Measurements from ENCODE around the gene TREML4. TPM values are rescaled to one million over a fixed set of nuclear protein-coding genes. Genes with fewer than 3 reads are reported as not detected.
A peak's percentile ranks its signal among the peaks of the same experiment; 100 is the strongest.

Gene TREML4
- total and polyA plus RNA-seq, 3 donors from 2014 or later = not detected

GRCh38 chr6:41197234-41197633 is 30.9 kb upstream of the TREML4 start:
- no peak overlapping the region for H3K27ac ChIP-seq
- intact Hi-C loops (cut with DNase I; ENCODE audit: low total_unique reads) = no loop called here

GRCh38 chr6:41199552-41200246 is 28.4 kb upstream of the TREML4 start:
- DNase-seq = no peak
- H3K27ac ChIP-seq = no peak overlapping the region
- no peaks in the 10 kb centered on the region for H3K9me3 ChIP-seq
- H3K4me3 ChIP-seq = no peak overlapping the region
- no peaks in the 10 kb centered on the region for H3K36me3 ChIP-seq (ENCODE audit: low read depth, missing control alignments)
- no peaks in the 10 kb centered on the region for H3K4me1 ChIP-seq
- WGBS, 2 donors = 83 to 100% methylated on average over 1 of the region's 1 CpG
- H3K27me3 ChIP-seq = no peaks in the 10 kb centered on the region
- intact Hi-C loops (cut with DNase I; ENCODE audit: low total_unique reads) = no loop called here
- TF ChIP-seq POLR2A (IDR thresholded peaks at IDR 0.05) (no peak), CTCF (IDR thresholded peaks at IDR 0.05) (no peak)

More at GRCh38 chr6:41197234-41197633, 30.9 kb upstream of the TREML4 start:
- no peaks in the 10 kb centered on the region for H3K36me3 ChIP-seq (ENCODE audit: low read depth, missing control alignments)
- no peaks in the 10 kb centered on the region for H3K4me1 ChIP-seq
- 97% methylated on average over 3 of the region's 3 CpGs for WGBS, 2 donors
- no peak for DNase-seq
- H3K9me3 ChIP-seq = no peaks in the 10 kb centered on the region
- no peaks in the 10 kb centered on the region for H3K27me3 ChIP-seq
- no peak overlapping the region for H3K4me3 ChIP-seq
- TF ChIP-seq POLR2A (IDR thresholded peaks at IDR 0.05) = no peak
- TF ChIP-seq CTCF (IDR thresholded peaks at IDR 0.05) = no peak

GRCh38 chr6:41200296-41200900 is 27.8 kb upstream of the TREML4 start:
- DNase-seq = peak; percentile 33
- WGBS, 2 donors = 86 to 94% methylated on average over 1 to 2 of the region's 2 CpGs
- Histone ChIP-seq H3K4me1 (no peaks in the 10 kb centered on the region), H3K4me3 (no peak overlapping the region), H3K27me3 (no peaks in the 10 kb centered on the region), H3K36me3 (ENCODE audit: low read depth, missing control alignments) (no peaks in the 10 kb centered on the region), H3K27ac (no peak overlapping the region), H3K9me3 (no peaks in the 10 kb centered on the region)
- TF ChIP-seq CTCF (IDR thresholded peaks at IDR 0.05) = no peak
- no peak for TF ChIP-seq POLR2A (IDR thresholded peaks at IDR 0.05)
- intact Hi-C loops (cut with DNase I; ENCODE audit: low total_unique reads) = no loop called here

GRCh38 chr6:41200901-41201763 is 27.0 kb upstream of the TREML4 start, which contains the start of gene TREML2:
Gene TREML2, minus strand, starts transcription at chr6:41201149. Its CDS starts 141 bp downstream, at chr6:41201008.
- TF ChIP-seq POLR2A (IDR thresholded peaks at IDR 0.05) (no peak), CTCF (IDR thresholded peaks at IDR 0.05) (no peak)
- no peak for DNase-seq

More at GRCh38 chr6:41200901-41201763, 27.0 kb upstream of the TREML4 start, which contains the start of gene TREML2:
- H3K36me3 ChIP-seq (ENCODE audit: low read depth, missing control alignments) = no peaks in the 10 kb centered on the region
- 65 to 81% methylated on average over 7 to 12 of the region's 12 CpGs for WGBS, 2 donors
- H3K4me1 ChIP-seq = no peaks in the 10 kb centered on the region
- H3K4me3 ChIP-seq = no peak within 1 kb of the TSS
- H3K9me3 ChIP-seq = no peaks in the 10 kb centered on the region
- intact Hi-C loops (cut with DNase I; ENCODE audit: low total_unique reads) = no loop called here
- no peaks in the 10 kb centered on the region for H3K27me3 ChIP-seq
- H3K27ac ChIP-seq = no peak within 1 kb of the TSS
